Neural cell (in vitro differentiated cells): ENCODE measurements around the gene EEF2K.

Source experiments
- CTCF ChIP-seq: fragments of 450-650 bp; IDR thresholded peaks from 2 replicates; pipeline ENCODE4 v1.5.1; 2014; ENCODE audit warnings: antibody characterized with exemption, mild to moderate bottlenecking, moderate library complexity; ENCODE audit not compliant: poor library complexity, severe bottlenecking
- EZH2 ChIP-seq: fragments of 200-600, 300-800 bp; shearing (Covaris generic), sonication (generic); IDR thresholded peaks from 2 replicates; pipeline ENCODE4 v1.6.1; 2014; ENCODE audit warnings: antibody characterized with exemption, low read length, borderline replicate concordance, mild to moderate bottlenecking; ENCODE audit not compliant: insufficient read depth, poor library complexity, severe bottlenecking

- TF ChIP-seq EZH2 (no peak), CTCF (no peak)
Measured at GRCh38 chr16:22193063-22193411, 13.0 kb upstream of the EEF2K start.
